ENCODE data around the gene OTUB2. TPM values are rescaled to one million over a fixed set of nuclear protein-coding genes. Genes with fewer than 3 reads are reported as not detected.

The OTUB2 gene
- polyA plus RNA-seq, 3 donors, result 0.25 to 0.95 (median 0.28) TPM

DNA sequence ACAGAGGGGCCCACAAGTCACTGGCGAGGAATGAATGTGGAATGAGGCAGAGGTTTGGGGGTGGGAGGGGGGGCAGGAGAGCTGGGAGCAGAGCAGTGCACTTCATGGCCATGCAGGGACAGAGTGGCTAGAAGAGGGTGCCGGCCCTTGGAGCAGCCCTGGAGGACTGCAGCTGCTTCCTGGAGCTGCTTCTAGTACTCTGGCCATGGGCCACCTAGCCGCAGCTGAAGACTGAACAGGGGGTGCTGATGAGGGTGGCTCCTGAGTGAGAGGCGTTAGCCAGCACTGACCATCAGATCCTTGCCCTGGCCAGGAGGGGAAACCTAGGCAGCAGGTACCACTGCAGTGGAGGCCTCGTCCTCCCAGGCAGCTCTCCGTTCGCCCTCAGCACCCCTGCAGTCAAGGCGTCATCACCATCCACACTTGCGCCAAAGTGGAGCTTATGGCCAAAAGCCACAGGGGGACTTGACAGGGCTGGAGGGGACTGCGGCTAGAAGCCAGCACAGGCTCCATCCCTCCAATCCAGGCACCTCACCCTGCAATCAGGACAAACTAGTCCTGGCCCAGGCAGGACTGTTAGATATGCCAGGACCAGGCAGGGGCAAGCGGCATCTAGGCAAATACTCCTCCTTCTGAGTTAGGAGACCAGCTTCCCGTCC lies 16.4 kb downstream of the OTUB2 start:
- TF ChIP-seq, protein P1, sequence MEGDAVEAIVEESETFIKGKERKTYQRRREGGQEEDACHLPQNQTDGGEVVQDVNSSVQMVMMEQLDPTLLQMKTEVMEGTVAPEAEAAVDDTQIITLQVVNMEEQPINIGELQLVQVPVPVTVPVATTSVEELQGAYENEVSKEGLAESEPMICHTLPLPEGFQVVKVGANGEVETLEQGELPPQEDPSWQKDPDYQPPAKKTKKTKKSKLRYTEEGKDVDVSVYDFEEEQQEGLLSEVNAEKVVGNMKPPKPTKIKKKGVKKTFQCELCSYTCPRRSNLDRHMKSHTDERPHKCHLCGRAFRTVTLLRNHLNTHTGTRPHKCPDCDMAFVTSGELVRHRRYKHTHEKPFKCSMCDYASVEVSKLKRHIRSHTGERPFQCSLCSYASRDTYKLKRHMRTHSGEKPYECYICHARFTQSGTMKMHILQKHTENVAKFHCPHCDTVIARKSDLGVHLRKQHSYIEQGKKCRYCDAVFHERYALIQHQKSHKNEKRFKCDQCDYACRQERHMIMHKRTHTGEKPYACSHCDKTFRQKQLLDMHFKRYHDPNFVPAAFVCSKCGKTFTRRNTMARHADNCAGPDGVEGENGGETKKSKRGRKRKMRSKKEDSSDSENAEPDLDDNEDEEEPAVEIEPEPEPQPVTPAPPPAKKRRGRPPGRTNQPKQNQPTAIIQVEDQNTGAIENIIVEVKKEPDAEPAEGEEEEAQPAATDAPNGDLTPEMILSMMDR (IDR thresholded peaks at IDR 0.05), result no peak

DNA sequence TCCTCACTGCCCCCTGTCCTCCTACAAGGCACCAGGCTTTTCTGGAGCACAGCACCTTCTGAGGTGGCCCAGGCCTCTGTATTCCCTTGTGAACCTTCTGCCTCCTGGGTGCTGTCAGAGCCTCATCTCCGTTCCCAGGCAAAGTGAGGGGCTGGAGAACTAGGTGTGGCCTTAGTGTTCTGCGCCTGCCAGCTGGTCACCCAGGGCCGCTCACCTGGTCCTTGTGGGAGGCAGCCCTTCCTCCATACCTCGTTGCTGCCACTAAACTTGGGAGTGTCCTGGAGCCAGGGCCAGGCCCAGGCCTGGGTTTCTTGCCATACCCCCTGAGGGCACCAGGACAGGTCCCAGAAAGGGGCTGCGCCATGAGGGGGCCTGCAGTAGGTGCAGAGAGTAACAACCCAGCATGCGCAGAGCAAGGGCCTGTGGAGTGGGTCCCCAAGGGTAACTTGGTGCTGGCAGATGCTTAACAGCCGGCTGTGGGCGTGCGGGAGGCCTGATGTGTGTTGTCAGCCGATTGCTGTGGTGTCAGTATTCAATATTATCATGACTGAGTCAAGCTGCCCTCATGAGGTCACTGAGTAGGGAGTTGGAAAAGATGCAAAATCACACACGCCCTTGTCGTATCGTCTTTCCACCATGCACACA lies 17.1 kb downstream of the OTUB2 start:
- no peaks in the 10 kb centered on the region for H4K20me1 ChIP-seq (ENCODE audit: insufficient read depth, low read length)
- H3K9me3 Mint-ChIP-seq, result no peaks in the 10 kb centered on the region
- intact Hi-C loops (cut with micrococcal nuclease), result no loop called here

More for the DNA sequence above, 16.4 kb downstream of the OTUB2 start:
- WGBS (ENCODE audit: insufficient coverage), result 90% methylated on average over 12 of the region's 12 CpGs
- Histone ChIP-seq H3K27me3 (ENCODE audit: control insufficient read depth in 2 of 2, insufficient read depth in 2 of 2, low read length in 2 of 2) (no peaks in the 10 kb centered on the region), H3K4me1 (ENCODE audit: control insufficient read depth in 1 of 2, insufficient read depth in 2 of 2, low read length in 2 of 2) (no peaks in the 10 kb centered on the region), H3K9me3 (replicated peaks in 1 of 2; ENCODE audit: control insufficient read depth in 1 of 2, insufficient read depth in 1 of 2, low read length in 2 of 2) (no peaks in the 10 kb centered on the region), H3K9ac (ENCODE audit: insufficient read depth, low read length, poor library complexity, severe bottlenecking) (no peak overlapping the region), H3K4me3 (replicated peaks in 1 of 3; ENCODE audit: low read depth in 2 of 3, low read length in 3 of 3) (no peak overlapping the region), H3K36me3 (replicated peaks in 1 of 2; ENCODE audit: control insufficient read depth in 1 of 2, insufficient read depth in 2 of 2, low read length in 2 of 2) (peaks cover 18 to 40% of the 10 kb centered on the region in 2 donors), H4K20me1 (ENCODE audit: insufficient read depth, low read length) (no peaks in the 10 kb centered on the region), H3K4me2 (replicated peaks; ENCODE audit: extremely low read depth, low read length, poor library complexity, severe bottlenecking) (no peak overlapping the region), H2AFZ (ENCODE audit: insufficient read depth, low read depth, low read length, poor library complexity, severe bottlenecking) (no peak overlapping the region), H3K27ac (ENCODE audit: low read depth in 1 of 2, low read length in 2 of 2) (no peak overlapping the region), H3K79me2 (ENCODE audit: insufficient read depth, low read length) (no peaks in the 10 kb centered on the region)
- Mint-ChIP-seq H3K9me3 (no peaks in the 10 kb centered on the region), H3K4me3 (no peak overlapping the region), H3K36me3 (peaks cover 30 to 40% of the 10 kb centered on the region in 2 donors), H3K27me3 (ENCODE audit: low read depth in 3 of 3) (peaks cover 0 to 1% (median 0%) of the 10 kb centered on the region in 3 donors), H3K4me1 (no peaks in the 10 kb centered on the region), H3K27ac (no peak overlapping the region)
- intact Hi-C loops (cut with micrococcal nuclease), result no loop called here
- no peak for DNase-seq

More for the DNA sequence above, 17.1 kb downstream of the OTUB2 start:
- no peak overlapping the region for H3K4me3 ChIP-seq (replicated peaks in 1 of 3; ENCODE audit: low read depth in 2 of 3, low read length in 3 of 3)
- no peaks in the 10 kb centered on the region for H3K4me1 ChIP-seq (ENCODE audit: control insufficient read depth in 1 of 2, insufficient read depth in 2 of 2, low read length in 2 of 2)
- no peak overlapping the region for H3K27ac ChIP-seq (ENCODE audit: low read depth in 1 of 2, low read length in 2 of 2)
- peak overlapping the region in 2 of 7 donors; percentile 65 to 76 for H3K27ac Mint-ChIP-seq
- H3K9ac ChIP-seq (ENCODE audit: insufficient read depth, low read length, poor library complexity, severe bottlenecking), result no peak overlapping the region
- no peak overlapping the region for H3K4me2 ChIP-seq (replicated peaks; ENCODE audit: extremely low read depth, low read length, poor library complexity, severe bottlenecking)
- H3K79me2 ChIP-seq (ENCODE audit: insufficient read depth, low read length), result no peaks in the 10 kb centered on the region
- no peaks in the 10 kb centered on the region for H3K9me3 ChIP-seq (replicated peaks in 1 of 2; ENCODE audit: control insufficient read depth in 1 of 2, insufficient read depth in 1 of 2, low read length in 2 of 2)
- no peak overlapping the region for H2AFZ ChIP-seq (ENCODE audit: insufficient read depth, low read depth, low read length, poor library complexity, severe bottlenecking)
- peaks cover 0 to 1% (median 0%) of the 10 kb centered on the region in 3 donors for H3K27me3 Mint-ChIP-seq (ENCODE audit: low read depth in 3 of 3)
- peaks cover 23 to 47% of the 10 kb centered on the region in 2 donors for H3K36me3 ChIP-seq (replicated peaks in 1 of 2; ENCODE audit: control insufficient read depth in 1 of 2, insufficient read depth in 2 of 2, low read length in 2 of 2)
- 97% methylated on average over 9 of the region's 13 CpGs for WGBS (ENCODE audit: insufficient coverage)
- H3K36me3 Mint-ChIP-seq, result peaks cover 36 to 46% of the 10 kb centered on the region in 2 donors
- no peaks in the 10 kb centered on the region for H3K27me3 ChIP-seq (ENCODE audit: control insufficient read depth in 2 of 2, insufficient read depth in 2 of 2, low read length in 2 of 2)
- H3K4me1 Mint-ChIP-seq, result no peaks in the 10 kb centered on the region
- H3K4me3 Mint-ChIP-seq, result no peak overlapping the region
- TF ChIP-seq, protein P1 (IDR thresholded peaks at IDR 0.05), result no peak
- DNase-seq, result no peak

All from CD14-positive monocyte (primary cell).